ENCODE data around the gene TYSND1. TPM values are rescaled to one million over a fixed set of nuclear protein-coding genes. Genes with fewer than 3 reads are reported as not detected.

Gene TYSND1
- total and polyA plus RNA-seq, 2 experiments from 2014 or later, result 19.0 to 28.8 TPM

- no peak for TF ChIP-seq CTCF (IDR thresholded peaks at IDR 0.05; ENCODE audit: low read depth, low read length)
- no peak for DNase-seq (ENCODE audit: low read depth in 1 of 2, low spot score in 1 of 2)
- H3K9me3 ChIP-seq (ENCODE audit: low read depth), result no peaks in the 10 kb centered on the region
Observed at GRCh38 chr10:70174058-70174741, 27.7 kb upstream of the TYSND1 start.

GRCh38 chr10:70169649-70170364 lies 23.3 kb upstream of the TYSND1 start:
- Histone ChIP-seq H3K27ac (peak overlapping the region; percentile 93), H3K36me3 (peaks cover 4% of the 10 kb centered on the region), H3K4me3 (peak overlapping the region; percentile 90), H3K9me3 (ENCODE audit: low read depth) (no peaks in the 10 kb centered on the region), H3K4me1 (ENCODE audit: low read depth) (peaks cover 3% of the 10 kb centered on the region), H3K27me3 (no peaks in the 10 kb centered on the region)
- DNase-seq (ENCODE audit: low read depth in 1 of 2, low spot score in 1 of 2), result peak in 1 of 2 donors; percentile 17
- TF ChIP-seq CTCF (IDR thresholded peaks at IDR 0.05; ENCODE audit: low read depth, low read length), result no peak

More at GRCh38 chr10:70174058-70174741, 27.7 kb upstream of the TYSND1 start:
- no peaks in the 10 kb centered on the region for H3K27me3 ChIP-seq
- H3K27ac ChIP-seq, result no peak overlapping the region
- no peak overlapping the region for H3K4me3 ChIP-seq
- peaks cover 2% of the 10 kb centered on the region for H3K4me1 ChIP-seq (ENCODE audit: low read depth)
- H3K36me3 ChIP-seq, result no peaks in the 10 kb centered on the region

GRCh38 chr10:70169011-70169410 lies 22.5 kb upstream of the TYSND1 start:
- Histone ChIP-seq H3K4me1 (ENCODE audit: low read depth) (peaks cover 3% of the 10 kb centered on the region), H3K27ac (peak overlapping the region; percentile 93), H3K4me3 (peak overlapping the region; percentile 90), H3K27me3 (no peaks in the 10 kb centered on the region), H3K36me3 (peaks cover 4% of the 10 kb centered on the region), H3K9me3 (ENCODE audit: low read depth) (no peaks in the 10 kb centered on the region)
- TF ChIP-seq CTCF (IDR thresholded peaks at IDR 0.05; ENCODE audit: low read depth, low read length), result no peak
- no peak for DNase-seq (ENCODE audit: low read depth in 1 of 2, low spot score in 1 of 2)

GRCh38 chr10:70167246-70167645 lies 20.7 kb upstream of the TYSND1 start:
- no peaks in the 10 kb centered on the region for H3K27me3 ChIP-seq
- H3K36me3 ChIP-seq, result peaks cover 4% of the 10 kb centered on the region
- TF ChIP-seq CTCF (IDR thresholded peaks at IDR 0.05; ENCODE audit: low read depth, low read length), result no peak
- peaks cover 12% of the 10 kb centered on the region for H3K4me1 ChIP-seq (ENCODE audit: low read depth)
- no peaks in the 10 kb centered on the region for H3K9me3 ChIP-seq (ENCODE audit: low read depth)
- no peak overlapping the region for H3K27ac ChIP-seq
- no peak for DNase-seq (ENCODE audit: low read depth in 1 of 2, low spot score in 1 of 2)
- no peak overlapping the region for H3K4me3 ChIP-seq

- Histone ChIP-seq H3K27me3 (no peaks in the 10 kb centered on the region), H3K27ac (no peak overlapping the region), H3K4me3 (no peak overlapping the region), H3K4me1 (ENCODE audit: low read depth) (peaks cover 12% of the 10 kb centered on the region), H3K9me3 (ENCODE audit: low read depth) (no peaks in the 10 kb centered on the region), H3K36me3 (peaks cover 7% of the 10 kb centered on the region)
- TF ChIP-seq CTCF (IDR thresholded peaks at IDR 0.05; ENCODE audit: low read depth, low read length), result no peak
- DNase-seq (ENCODE audit: low read depth in 1 of 2, low spot score in 1 of 2), result no peak
Observed at GRCh38 chr10:70166394-70166793, 19.9 kb upstream of the TYSND1 start.

All from cardiac muscle cell (in vitro differentiated cells and primary cell).